ENCODE measurements around the gene INPP4B.
"Not testable (repeated sequence)": the region's sequence is repeated elsewhere in the genome, so short reads cannot be mapped to it uniquely, and the experiment has no call there.

The INPP4B gene

GRCh38 chr4:142824368-142824767 is 21.7 kb downstream of the INPP4B start:
- no peak for DNase-seq

GRCh38 chr4:142823796-142824195 is 22.3 kb downstream of the INPP4B start:
- DNase-seq = no peak

GRCh38 chr4:142818476-142818875 is 27.6 kb downstream of the INPP4B start:
- DNase-seq = no peak

GRCh38 chr4:142818031-142818430 is 28.1 kb downstream of the INPP4B start:
- no peak for DNase-seq

GRCh38 chr4:142817442-142817841 is 28.7 kb downstream of the INPP4B start:
- no peak for DNase-seq

- DNase-seq = no peak
These were observed 30.3 kb downstream of the INPP4B start for GRCh38 chr4:142815834-142816233.

GRCh38 chr4:142813388-142813787 is 32.7 kb downstream of the INPP4B start:
- no peak for DNase-seq

GRCh38 chr4:142812091-142812490 is 34.0 kb downstream of the INPP4B start:
- no peak for DNase-seq

- DNase-seq = no peak
These were observed 35.1 kb downstream of the INPP4B start for GRCh38 chr4:142811034-142811433.

- no peak for DNase-seq
These were observed 36.5 kb downstream of the INPP4B start for GRCh38 chr4:142809559-142809958.

GRCh38 chr4:142803879-142804278 is 42.2 kb downstream of the INPP4B start:
- not testable (repeated sequence) for DNase-seq

- no peak for DNase-seq
These were observed 44.1 kb downstream of the INPP4B start for GRCh38 chr4:142801966-142802365.

- no peak for DNase-seq
These were observed 65.0 kb downstream of the INPP4B start for GRCh38 chr4:142781114-142781513.

- no peak for DNase-seq
These were observed 67.2 kb downstream of the INPP4B start for GRCh38 chr4:142778900-142779299.

- no peak for DNase-seq
These were observed 67.7 kb downstream of the INPP4B start for GRCh38 chr4:142778430-142778829.

- DNase-seq = no peak
These were observed 68.9 kb downstream of the INPP4B start for GRCh38 chr4:142777045-142777743.

GRCh38 chr4:142776026-142776425 is 70.1 kb downstream of the INPP4B start:
- DNase-seq = no peak

GRCh38 chr4:142773505-142773904 is 72.6 kb downstream of the INPP4B start:
- DNase-seq = peak in 1 of 2 donors; percentile 22

- DNase-seq = no peak
These were observed 83.8 kb downstream of the INPP4B start for GRCh38 chr4:142762280-142762679.

GRCh38 chr4:142752202-142752786 is 93.8 kb downstream of the INPP4B start:
- no peak for DNase-seq

- DNase-seq = no peak
These were observed 102.8 kb downstream of the INPP4B start for GRCh38 chr4:142743121-142743825.

GRCh38 chr4:142741995-142742394 is 104.1 kb downstream of the INPP4B start:
- DNase-seq = no peak

GRCh38 chr4:142728233-142728632 is 117.9 kb downstream of the INPP4B start:
- no peak for DNase-seq

GRCh38 chr4:142727149-142727548 is 119.0 kb downstream of the INPP4B start:
- no peak for DNase-seq

Measured in hippocampal formation (tissue), 2 donors.